Stomach (tissue), 9 donors: ENCODE data around the gene AGAP2. TPM values are rescaled to one million over a fixed set of nuclear protein-coding genes. Genes with fewer than 3 reads are reported as not detected.

ENCODE experiments used
- DNase-seq, 2 donors: peaks; one replicate each; pipeline versions ENCODE4 v3.0.0 to v3.0.0-alpha.2; 2013 to 2019
- H3K27ac ChIP-seq, 5 donors: fragments of 200-600 bp in 4 of 5; sonication (generic) in 4 of 5; one replicate each; pipeline ENCODE4 v1.5.1; 2013 to 2019; ENCODE audit warnings: mild to moderate bottlenecking in 1 of 5, moderate library complexity in 1 of 5
- H3K27me3 ChIP-seq, 3 donors: fragments of 200-600 bp; sonication (generic); one replicate each; pipeline ENCODE4 v1.5.1; 2017 to 2019; ENCODE audit warnings: mixed run types in 1 of 3
- H3K36me3 ChIP-seq, 4 donors: fragments of 200-600 bp; sonication (generic); 1 replicate in 3 of 4; 2 replicates in 1 of 4; pipeline ENCODE4 v1.5.1; 2016 to 2019
- H3K4me1 ChIP-seq, 4 donors: fragments of 200-600 bp; sonication (generic); one replicate each; pipeline ENCODE4 v1.5.1; 2016 to 2019
- H3K4me3 ChIP-seq, 4 donors: fragments of 200-600 bp; sonication (generic) in 3 of 4; one replicate each; pipeline ENCODE4 v1.5.1; 2016 to 2019; ENCODE audit warnings: mild to moderate bottlenecking in 1 of 4
- H3K9me3 ChIP-seq, 4 donors: fragments of 200-600 bp; sonication (generic); one replicate each; pipeline ENCODE4 v1.5.1; 2016 to 2019
- CTCF ChIP-seq, 7 experiments: fragments of 450-650 bp in 4 of 7; fragments of 200-600 bp in 3 of 7; sonication (generic) in 3 of 7; IDR thresholded peaks; one replicate each; pipeline ENCODE4 v1.5.1; 2016 to 2019; ENCODE audit warnings: antibody characterized with exemption in 7 of 7, control low read depth in 2 of 7, mild to moderate bottlenecking in 1 of 7
- EP300 ChIP-seq: sonication (generic); formaldehyde crosslinking; IDR thresholded peaks from one replicate; pipeline ENCODE4 v1.6.1; 2017; ENCODE audit warnings: antibody characterized with exemption
- POLR2A ChIP-seq, 4 donors: fragments of 450-650 bp; IDR thresholded peaks; one replicate each; pipeline ENCODE4 v1.6.1; 2016; ENCODE audit warnings: antibody characterized with exemption in 4 of 4, control low read depth in 2 of 4, mild to moderate bottlenecking in 1 of 4, moderate library complexity in 1 of 4
- POLR2AphosphoS5 ChIP-seq, 3 donors: sonication (generic); formaldehyde crosslinking; IDR thresholded peaks; one replicate each; pipeline ENCODE4 v1.6.1; 2016; ENCODE audit warnings: antibody characterized with exemption in 3 of 3
- WGBS, 5 donors: extraction: QIAGEN DNeasy Blood & Tissue Kit in 3 of 5; methylation state at CpG; one replicate each; pipeline versions ENCODE4 v1.1.5 to v1.1.7; 2013 to 2018; 5-methylcytosine and 5-hydroxymethylcytosine counted together
- intact Hi-C: fragments of 100-400 bp; cut with DNase I; formaldehyde crosslinking; loops from one replicate; pipeline ENCODE4 v1.15.1; 2023; ENCODE audit warnings: low total_unique reads
- polyA plus RNA-seq, 3 donors: library from polyadenylated mRNA; stranded (reverse); fragments of 200-250 nt; gene quantifications; one replicate each; pipeline ENCODE4 v1.2.3, GENCODE V29; 2013
- total RNA-seq, 5 donors: library from RNA; depleted of rRNA; stranded (reverse); fragments of >200 nt; gene quantifications; one replicate each; pipeline versions ENCODE4 v1.1.0 to v1.2.3, GENCODE V29; 2014 to 2016
- donor health status: healthy with polysubstance abuse.
- donor health status: Bipolar disorder and iron deficiency.
- donor health status: healthy.

The AGAP2 gene
- total and polyA plus RNA-seq, 8 donors, result under 0.01 to 5.7 (median 0.68) TPM; not detected in 1

GRCh38 chr12:57779736-57780135 lies 41.2 kb upstream of the AGAP2 start:
- 13 to 55% (median 30%) methylated on average over 1 of the region's 1 CpG for whole genome bisulfite sequencing, 5 donors
- peaks cover 0 to 27% (median 23%) of the 10 kb centered on the region in 4 donors for H3K36me3 ChIP-seq
- H3K4me3 ChIP-seq, result no peak overlapping the region
- no peaks in the 10 kb centered on the region for H3K9me3 ChIP-seq
- H3K4me1 ChIP-seq, result peaks cover 8 to 32% (median 20%) of the 10 kb centered on the region in 4 donors
- H3K27ac ChIP-seq, result no peak overlapping the region
- no peak for TF ChIP-seq CTCF (IDR thresholded peaks at IDR 0.05)
- TF ChIP-seq EP300, result no peak
- TF ChIP-seq POLR2AphosphoS5 (IDR thresholded peaks at IDR 0.05), result no peak
- TF ChIP-seq POLR2A (IDR thresholded peaks at IDR 0.05), result no peak
- intact Hi-C loops, result no loop called here
- DNase-seq, result no peak
- H3K27me3 ChIP-seq, result no peaks in the 10 kb centered on the region

- TF ChIP-seq EP300 (no peak), POLR2AphosphoS5 (IDR thresholded peaks at IDR 0.05) (no peak), CTCF (IDR thresholded peaks at IDR 0.05) (no peak), POLR2A (IDR thresholded peaks at IDR 0.05) (no peak)
- 84 to 97% (median 94%) methylated on average over 6 to 7 of the region's 7 CpGs for WGBS, 5 donors
- Histone ChIP-seq H3K4me1 (peaks cover 7 to 24% (median 17%) of the 10 kb centered on the region in 4 donors), H3K27ac (no peak overlapping the region), H3K9me3 (no peaks in the 10 kb centered on the region), H3K36me3 (peaks cover 0 to 27% (median 25%) of the 10 kb centered on the region in 4 donors), H3K27me3 (no peaks in the 10 kb centered on the region), H3K4me3 (no peak overlapping the region)
- intact Hi-C loops, result no loop called here
- DNase-seq, result no peak
These were observed 39.4 kb upstream of the AGAP2 start for GRCh38 chr12:57777911-57778310.

- intact Hi-C loops, result no loop called here
- 77 to 82% (median 81%) methylated on average over 7 of the region's 7 CpGs for WGBS, 5 donors
These were observed 38.8 kb upstream of the AGAP2 start for GRCh38 chr12:57777367-57777766.

GRCh38 chr12:57776247-57776587 lies 37.7 kb upstream of the AGAP2 start:
- peaks cover 0 to 27% (median 25%) of the 10 kb centered on the region in 4 donors for H3K36me3 ChIP-seq
- TF ChIP-seq EP300, result no peak
- no peak for TF ChIP-seq POLR2AphosphoS5 (IDR thresholded peaks at IDR 0.05)
- TF ChIP-seq POLR2A (IDR thresholded peaks at IDR 0.05), result no peak
- no peak for TF ChIP-seq CTCF (IDR thresholded peaks at IDR 0.05)
- H3K27me3 ChIP-seq, result no peaks in the 10 kb centered on the region
- no peak overlapping the region for H3K27ac ChIP-seq
- intact Hi-C loops, result no loop called here
- H3K4me1 ChIP-seq, result peaks cover 10 to 20% (median 18%) of the 10 kb centered on the region in 4 donors
- H3K4me3 ChIP-seq, result no peak overlapping the region
- no peak for DNase-seq
- WGBS, 5 donors, result 84 to 94% (median 92%) methylated on average over 2 of the region's 2 CpGs
- no peaks in the 10 kb centered on the region for H3K9me3 ChIP-seq

More at GRCh38 chr12:57777367-57777766, 38.8 kb upstream of the AGAP2 start:
- Histone ChIP-seq H3K4me1 (peaks cover 8 to 26% (median 18%) of the 10 kb centered on the region in 4 donors), H3K36me3 (peaks cover 0 to 27% (median 25%) of the 10 kb centered on the region in 4 donors), H3K9me3 (no peaks in the 10 kb centered on the region), H3K4me3 (no peak overlapping the region), H3K27me3 (no peaks in the 10 kb centered on the region), H3K27ac (no peak overlapping the region)
- DNase-seq, result no peak
- TF ChIP-seq POLR2A (IDR thresholded peaks at IDR 0.05) (no peak), POLR2AphosphoS5 (IDR thresholded peaks at IDR 0.05) (no peak), CTCF (IDR thresholded peaks at IDR 0.05) (no peak), EP300 (no peak)
